HUES48 (cell line): ENCODE measurements around the gene LY6G6D.

Source experiments
- H3K27ac ChIP-seq: one replicate; pipeline ENCODE4 v1.7.0; 2013; ENCODE audit warnings: low read depth, low read length, inconsistent platforms
- H3K27me3 ChIP-seq: 2 replicates; pipeline ENCODE4 v1.6.1; 2013; ENCODE audit warnings: mild to moderate bottlenecking, low read length; ENCODE audit not compliant: control insufficient read depth, insufficient read depth
- H3K36me3 ChIP-seq: 2 replicates; pipeline ENCODE4 v1.6.1; 2013; ENCODE audit warnings: low read length; ENCODE audit not compliant: control insufficient read depth, insufficient read depth
- H3K4me1 ChIP-seq: 2 replicates; pipeline ENCODE4 v1.6.1; 2013; ENCODE audit warnings: mild to moderate bottlenecking, low read length; ENCODE audit not compliant: control insufficient read depth, insufficient read depth
- H3K4me3 ChIP-seq: 2 replicates; pipeline ENCODE4 v1.5.1; 2013; ENCODE audit warnings: mild to moderate bottlenecking, low read depth, low read length
- H3K9ac ChIP-seq: 2 replicates; pipeline ENCODE4 v1.6.1; 2013; ENCODE audit warnings: mild to moderate bottlenecking, low read depth, low read length, moderate library complexity
- H3K9me3 ChIP-seq: 2 replicates; pipeline ENCODE4 v1.6.1; 2013; ENCODE audit warnings: low read length; ENCODE audit not compliant: control insufficient read depth, insufficient read depth

LY6G6D gene

DNA sequence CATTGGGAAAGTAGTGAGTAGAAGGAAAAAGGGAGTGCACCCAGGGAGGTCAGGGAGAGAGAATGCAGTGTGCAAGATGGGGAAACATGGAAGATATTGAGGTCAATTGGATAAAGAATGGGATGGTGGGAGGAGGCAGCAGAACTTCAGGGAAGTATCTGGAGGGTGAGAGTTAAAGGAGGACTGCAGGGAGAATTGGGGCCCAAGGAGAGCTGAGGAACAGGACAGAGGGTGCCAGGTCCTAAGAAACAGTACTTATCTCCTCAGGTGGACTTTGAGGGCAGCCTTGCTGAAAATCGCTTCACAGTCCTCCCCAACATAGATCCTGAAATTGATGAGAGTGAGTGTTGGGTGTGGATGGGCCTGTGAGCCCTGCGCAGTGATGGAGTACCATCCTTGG, 43.1 kb downstream of the LY6G6D start:
- H3K27ac ChIP-seq, result no peak overlapping the region
- H3K9me3 ChIP-seq, result no peaks in the 10 kb centered on the region
- H3K27me3 ChIP-seq, result no peaks in the 10 kb centered on the region
- H3K4me3 ChIP-seq, result no peak overlapping the region
- H3K36me3 ChIP-seq, result peaks cover 32% of the 10 kb centered on the region
- no peak overlapping the region for H3K9ac ChIP-seq
- peaks cover 2% of the 10 kb centered on the region; the same call in 1 of the 2 replicates for H3K4me1 ChIP-seq

DNA sequence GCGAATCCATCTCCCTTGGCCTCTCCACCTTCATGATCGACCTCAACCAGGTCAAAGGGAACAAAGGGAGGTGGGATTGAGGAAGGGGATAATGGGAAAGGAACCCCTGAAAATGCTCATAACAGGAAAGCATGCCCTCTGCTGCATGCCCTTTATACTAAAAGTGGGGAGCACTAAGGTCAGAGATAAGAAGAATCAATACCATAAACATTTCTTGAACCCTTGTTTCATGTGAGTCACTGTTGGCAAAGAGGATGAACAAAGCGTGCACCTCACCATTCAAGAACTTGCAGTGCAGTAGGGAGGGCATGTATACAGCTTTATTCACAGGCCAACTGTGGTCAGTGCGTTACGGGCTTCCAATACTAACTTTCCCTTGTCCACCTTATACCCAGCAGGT, 45.6 kb downstream of the LY6G6D start:
- H3K27ac ChIP-seq, result no peak overlapping the region
- no peaks in the 10 kb centered on the region for H3K27me3 ChIP-seq
- no peak overlapping the region for H3K9ac ChIP-seq
- no peaks in the 10 kb centered on the region for H3K9me3 ChIP-seq
- H3K36me3 ChIP-seq, result peaks cover 35% of the 10 kb centered on the region
- no peak overlapping the region for H3K4me3 ChIP-seq
- peaks cover 4% of the 10 kb centered on the region; the same call in 1 of the 2 replicates for H3K4me1 ChIP-seq

DNA sequence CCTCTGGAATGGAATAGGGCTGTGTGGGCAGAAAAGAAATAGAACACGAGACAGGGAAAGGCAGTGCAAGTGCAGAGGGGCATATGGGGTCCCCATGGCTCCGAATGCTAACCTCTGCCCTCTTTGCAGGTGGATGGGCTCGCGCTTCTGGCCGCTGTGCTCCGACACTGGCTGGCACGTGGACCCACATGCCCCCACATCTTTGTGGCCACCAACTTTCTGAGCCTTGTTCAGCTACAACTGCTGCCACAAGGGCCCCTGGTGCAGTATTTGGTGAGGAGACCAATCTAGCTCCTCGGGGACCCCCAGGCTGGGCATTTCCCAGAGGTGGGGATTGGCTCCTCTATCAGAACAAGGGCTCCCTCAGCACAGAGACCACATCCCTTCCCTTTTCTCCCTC, 46.2 kb downstream of the LY6G6D start:
- Histone ChIP-seq H3K27ac (no peak overlapping the region), H3K9ac (no peak overlapping the region), H3K36me3 (peaks cover 35% of the 10 kb centered on the region), H3K9me3 (no peaks in the 10 kb centered on the region), H3K4me3 (no peak overlapping the region), H3K27me3 (no peaks in the 10 kb centered on the region), H3K4me1 (peaks cover 4% of the 10 kb centered on the region; the same call in 1 of the 2 replicates)

GRCh38 chr6:31762356-31762755, 47.2 kb downstream of the LY6G6D start, which contains the start of gene SAPCD1:
Gene SAPCD1 (plus strand): TSS chr6:31762656. CDS start chr6:31763055, 399 bp downstream.
- Histone ChIP-seq H3K4me3 (no peak within 1 kb of the TSS), H3K9ac (no peak within 1 kb of the TSS), H3K4me1 (peaks cover 4% of the 10 kb centered on the region; the same call in 1 of the 2 replicates), H3K36me3 (peaks cover 35% of the 10 kb centered on the region), H3K9me3 (no peaks in the 10 kb centered on the region), H3K27ac (peak within 1 kb of the TSS; percentile 69), H3K27me3 (no peaks in the 10 kb centered on the region)

GRCh38 chr6:31762878-31763618, 47.9 kb downstream of the LY6G6D start:
- Histone ChIP-seq H3K4me1 (peaks cover 4% of the 10 kb centered on the region; the same call in 1 of the 2 replicates), H3K27ac (peak overlapping the region; percentile 69), H3K9ac (no peak overlapping the region), H3K27me3 (no peaks in the 10 kb centered on the region), H3K36me3 (peaks cover 35% of the 10 kb centered on the region), H3K4me3 (no peak overlapping the region), H3K9me3 (no peaks in the 10 kb centered on the region)

GRCh38 chr6:31763619-31763940, 48.4 kb downstream of the LY6G6D start:
- Histone ChIP-seq H3K36me3 (peaks cover 35% of the 10 kb centered on the region), H3K4me3 (no peak overlapping the region), H3K9ac (no peak overlapping the region), H3K27ac (peak overlapping the region; percentile 69), H3K27me3 (no peaks in the 10 kb centered on the region), H3K4me1 (peaks cover 4% of the 10 kb centered on the region; the same call in 1 of the 2 replicates), H3K9me3 (no peaks in the 10 kb centered on the region)

- Histone ChIP-seq H3K36me3 (peaks cover 29% of the 10 kb centered on the region), H3K9me3 (no peaks in the 10 kb centered on the region), H3K4me1 (peaks cover 4% of the 10 kb centered on the region; the same call in 1 of the 2 replicates), H3K9ac (no peak overlapping the region), H3K27me3 (no peaks in the 10 kb centered on the region), H3K27ac (no peak overlapping the region), H3K4me3 (no peak overlapping the region)
Observed at GRCh38 chr6:31764198-31764597, 49.0 kb downstream of the LY6G6D start.

GRCh38 chr6:31765559-31765909, 50.4 kb downstream of the LY6G6D start:
- Histone ChIP-seq H3K4me3 (no peak overlapping the region), H3K9ac (no peak overlapping the region), H3K36me3 (peaks cover 18% of the 10 kb centered on the region; the same call in 1 of the 2 replicates), H3K9me3 (no peaks in the 10 kb centered on the region), H3K4me1 (peaks cover 4% of the 10 kb centered on the region; the same call in 1 of the 2 replicates), H3K27ac (no peak overlapping the region), H3K27me3 (no peaks in the 10 kb centered on the region)

GRCh38 chr6:31765910-31766794, 51.0 kb downstream of the LY6G6D start:
- Histone ChIP-seq H3K27ac (no peak overlapping the region), H3K4me1 (peaks cover 4% of the 10 kb centered on the region; the same call in 1 of the 2 replicates), H3K36me3 (peaks cover 12% of the 10 kb centered on the region; the same call in 1 of the 2 replicates), H3K4me3 (peak overlapping the region; percentile 36; the same call in 1 of the 2 replicates), H3K9me3 (no peaks in the 10 kb centered on the region), H3K9ac (no peak overlapping the region), H3K27me3 (no peaks in the 10 kb centered on the region)

DNA sequence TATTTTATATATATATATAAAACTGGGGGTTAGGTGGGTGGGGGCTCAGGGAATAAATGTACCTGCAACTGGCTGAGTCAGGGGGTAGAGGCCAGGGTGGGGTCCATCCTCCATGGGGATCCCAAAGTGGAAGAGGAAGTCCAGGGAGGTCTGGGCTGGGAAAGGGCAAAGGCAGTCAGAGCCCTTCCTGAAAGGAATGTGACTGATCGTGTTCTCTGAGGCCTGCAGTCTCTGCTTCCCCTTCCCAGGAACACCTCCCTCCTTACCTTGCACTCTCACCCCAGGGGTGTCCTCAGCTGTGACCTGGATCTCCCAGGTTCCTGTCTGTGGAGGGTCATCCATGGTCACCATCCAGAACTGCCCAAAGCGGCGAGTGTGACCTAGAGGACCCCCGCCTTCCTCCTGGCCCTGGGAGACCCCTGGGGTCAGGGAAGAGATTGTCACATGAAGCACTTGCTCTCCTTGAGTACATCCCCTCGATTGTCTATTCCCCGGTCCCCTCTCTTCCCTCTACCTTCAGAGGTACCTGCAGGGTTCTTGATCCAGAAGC, 52.0 kb downstream of the LY6G6D start:
- H3K27ac ChIP-seq, result no peak overlapping the region
- no peak overlapping the region for H3K9ac ChIP-seq
- H3K4me1 ChIP-seq, result peaks cover 4% of the 10 kb centered on the region; the same call in 1 of the 2 replicates
- H3K9me3 ChIP-seq, result no peaks in the 10 kb centered on the region
- no peak overlapping the region for H3K4me3 ChIP-seq
- H3K27me3 ChIP-seq, result no peaks in the 10 kb centered on the region
- H3K36me3 ChIP-seq, result 0 out of 2 replicates have a peak, but pooled peaks cover 3% of the 10 kb centered on the region
